Tibial nerve (tissue), 4 donors: Measurements from ENCODE around the gene SESTD1. TPM values are rescaled to one million over a fixed set of nuclear protein-coding genes. Genes with fewer than 3 reads are reported as not detected.

Experiments
- DNase-seq, 2 donors: peaks; one replicate each; pipeline ENCODE4 v3.0.0-alpha.2; 2019; ENCODE audit warnings: low spot score in 2 of 2
- H3K27ac ChIP-seq, 4 donors: fragments of 200-600 bp; sonication (generic) in 3 of 4; one replicate each; pipeline ENCODE4 v1.5.1; 2017 to 2019; ENCODE audit warnings: mild to moderate bottlenecking in 1 of 4
- H3K27me3 ChIP-seq, 2 donors: fragments of 200-600 bp; sonication (generic) in 1 of 2; one replicate each; pipeline versions ENCODE4 v1.5.1 to v1.6.0; 2017 to 2019
- H3K36me3 ChIP-seq, 3 donors: fragments of 200-600 bp; sonication (generic); one replicate each; pipeline ENCODE4 v1.5.1; 2018 to 2019
- H3K4me1 ChIP-seq, 4 donors: fragments of 200-600 bp; sonication (generic) in 3 of 4; one replicate each; pipeline ENCODE4 v1.5.1; 2017 to 2019
- H3K4me3 ChIP-seq, 4 donors: fragments of 200-600 bp; sonication (generic) in 3 of 4; one replicate each; pipeline ENCODE4 v1.5.1; 2017 to 2019; ENCODE audit warnings: mild to moderate bottlenecking in 1 of 4, moderate library complexity in 1 of 4
- H3K9me3 ChIP-seq, 4 donors: fragments of 200-600 bp; sonication (generic) in 3 of 4; one replicate each; pipeline ENCODE4 v1.5.1; 2017 to 2019
- EP300 ChIP-seq, 2 donors: sonication (generic); formaldehyde crosslinking; IDR thresholded peaks; one replicate each; pipeline ENCODE4 v1.6.1; 2017; ENCODE audit warnings: antibody characterized with exemption in 2 of 2, mild to moderate bottlenecking in 1 of 2
- POLR2A ChIP-seq, 2 donors: fragments of 450-650 bp; IDR thresholded peaks; one replicate each; pipeline ENCODE4 v1.6.1; 2017; ENCODE audit warnings: antibody characterized with exemption in 2 of 2, mild to moderate bottlenecking in 2 of 2, moderate library complexity in 2 of 2
- WGBS, 2 donors: methylation state at CpG; one replicate each; pipeline ENCODE4 v1.1.5; 2018; 5-methylcytosine and 5-hydroxymethylcytosine counted together
- total RNA-seq, 4 donors: library from RNA; depleted of rRNA; stranded (reverse); fragments of >200 nt; gene quantifications; one replicate each; pipeline ENCODE4 v1.1.0, GENCODE V29; 2016
- TF ChIP-seq, protein P1 (sequence below), 5 experiments: fragments of 200-600 bp in 3 of 5; fragments of 450-650 bp in 2 of 5; sonication (generic) in 3 of 5; IDR thresholded peaks; one replicate each; pipeline ENCODE4 v1.5.1; 2016 to 2019; ENCODE audit warnings: antibody characterized with exemption in 5 of 5, mild to moderate bottlenecking in 3 of 5, moderate library complexity in 2 of 5

Gene SESTD1
- total RNA-seq, 4 donors from 2014 or later: 62.1 to 82.4 (median 73.1) TPM

DNA sequence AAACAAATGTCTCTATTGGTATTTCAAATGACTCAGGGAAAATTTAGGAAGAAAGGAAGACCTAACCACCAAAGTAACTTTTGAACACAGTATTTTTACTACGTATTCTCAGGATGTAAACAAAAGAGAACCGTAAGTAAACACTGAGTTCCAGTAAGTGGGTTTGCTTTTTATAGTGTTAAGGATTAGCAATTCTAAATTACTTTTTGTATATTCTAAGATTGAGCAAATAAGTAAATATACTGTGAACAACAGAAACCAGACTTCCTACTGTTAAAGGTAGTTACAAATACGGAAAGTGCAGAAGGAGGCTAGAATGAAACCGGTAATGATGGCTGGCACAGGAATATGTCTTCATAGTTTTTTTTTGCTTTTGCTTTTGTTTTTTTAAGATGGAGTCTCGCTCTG, 31.5 kb downstream of the SESTD1 start:
- H3K27ac ChIP-seq: no peak overlapping the region
- no peak for DNase-seq
- no peak for TF ChIP-seq POLR2A (IDR thresholded peaks at IDR 0.05)
- no peak for TF ChIP-seq EP300 (IDR thresholded peaks at IDR 0.05)
- TF ChIP-seq, protein P1, sequence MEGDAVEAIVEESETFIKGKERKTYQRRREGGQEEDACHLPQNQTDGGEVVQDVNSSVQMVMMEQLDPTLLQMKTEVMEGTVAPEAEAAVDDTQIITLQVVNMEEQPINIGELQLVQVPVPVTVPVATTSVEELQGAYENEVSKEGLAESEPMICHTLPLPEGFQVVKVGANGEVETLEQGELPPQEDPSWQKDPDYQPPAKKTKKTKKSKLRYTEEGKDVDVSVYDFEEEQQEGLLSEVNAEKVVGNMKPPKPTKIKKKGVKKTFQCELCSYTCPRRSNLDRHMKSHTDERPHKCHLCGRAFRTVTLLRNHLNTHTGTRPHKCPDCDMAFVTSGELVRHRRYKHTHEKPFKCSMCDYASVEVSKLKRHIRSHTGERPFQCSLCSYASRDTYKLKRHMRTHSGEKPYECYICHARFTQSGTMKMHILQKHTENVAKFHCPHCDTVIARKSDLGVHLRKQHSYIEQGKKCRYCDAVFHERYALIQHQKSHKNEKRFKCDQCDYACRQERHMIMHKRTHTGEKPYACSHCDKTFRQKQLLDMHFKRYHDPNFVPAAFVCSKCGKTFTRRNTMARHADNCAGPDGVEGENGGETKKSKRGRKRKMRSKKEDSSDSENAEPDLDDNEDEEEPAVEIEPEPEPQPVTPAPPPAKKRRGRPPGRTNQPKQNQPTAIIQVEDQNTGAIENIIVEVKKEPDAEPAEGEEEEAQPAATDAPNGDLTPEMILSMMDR (IDR thresholded peaks at IDR 0.05): no peak
- H3K9me3 ChIP-seq: no peaks in the 10 kb centered on the region
- 90 to 92% methylated on average over 5 of the region's 5 CpGs for WGBS, 2 donors
- H3K27me3 ChIP-seq: no peaks in the 10 kb centered on the region
- H3K4me1 ChIP-seq: peaks cover 0 to 32% (median 6%) of the 10 kb centered on the region in 4 donors
- H3K36me3 ChIP-seq: no peaks in the 10 kb centered on the region
- H3K4me3 ChIP-seq: no peak overlapping the region

DNA sequence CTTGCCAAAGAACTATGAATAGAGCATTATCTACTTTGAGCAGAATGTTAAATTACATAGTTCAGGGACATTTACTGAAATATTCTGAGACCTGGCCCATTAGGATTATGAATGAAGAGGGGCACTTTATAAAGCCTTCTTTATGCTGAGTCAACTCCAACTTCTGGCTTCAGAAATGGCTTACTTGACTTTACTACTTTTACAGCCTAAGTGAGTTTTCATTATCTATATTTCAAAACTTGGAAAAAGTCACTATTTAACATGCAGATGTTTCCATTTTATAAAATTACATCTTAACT, 37.7 kb downstream of the SESTD1 start:
- no peak for DNase-seq
- Histone ChIP-seq H3K27me3 (no peaks in the 10 kb centered on the region), H3K4me3 (no peak overlapping the region), H3K36me3 (no peaks in the 10 kb centered on the region), H3K9me3 (no peaks in the 10 kb centered on the region), H3K4me1 (peaks cover 0 to 41% (median 11%) of the 10 kb centered on the region in 4 donors), H3K27ac (no peak overlapping the region)
- TF ChIP-seq POLR2A (IDR thresholded peaks at IDR 0.05) (no peak), EP300 (IDR thresholded peaks at IDR 0.05) (no peak)
- TF ChIP-seq, protein P1 (IDR thresholded peaks at IDR 0.05): no peak

DNA sequence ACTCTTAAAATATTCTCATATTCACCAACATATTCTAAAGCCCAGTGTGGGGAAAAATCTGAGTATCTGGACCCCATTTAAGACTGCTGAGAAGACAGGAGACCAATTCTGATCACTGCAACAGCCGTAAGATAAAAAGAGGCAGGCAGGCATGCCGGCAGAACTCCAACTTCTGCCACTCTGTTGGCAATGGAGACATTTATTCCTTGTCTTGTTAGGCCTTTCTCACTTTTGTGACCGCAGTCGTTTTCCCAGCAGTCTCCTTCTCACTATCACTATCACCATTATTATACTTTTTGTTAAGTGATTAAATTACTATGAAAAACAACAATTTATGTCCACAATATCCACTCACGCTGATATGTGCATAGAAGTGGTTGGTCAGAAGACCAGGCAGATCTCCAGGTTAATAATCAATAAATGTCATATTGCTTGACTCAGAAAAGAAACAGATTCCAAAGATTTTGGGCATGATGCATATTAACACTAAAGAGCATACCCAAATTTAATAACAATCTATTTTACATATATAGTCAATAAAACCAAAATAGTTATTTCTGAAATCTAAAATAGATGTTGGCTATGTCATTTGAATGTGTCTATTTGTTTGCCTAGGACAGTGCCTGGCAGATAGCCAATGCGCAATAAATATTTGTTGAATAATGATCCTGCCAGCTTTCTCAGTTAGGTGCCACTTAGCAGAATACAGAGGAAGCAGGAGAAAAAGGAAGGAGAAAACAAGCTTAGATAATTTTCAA, 38.2 kb downstream of the SESTD1 start:
- Histone ChIP-seq H3K4me3 (no peak overlapping the region), H3K36me3 (no peaks in the 10 kb centered on the region), H3K27me3 (no peaks in the 10 kb centered on the region), H3K27ac (no peak overlapping the region), H3K9me3 (no peaks in the 10 kb centered on the region), H3K4me1 (peaks cover 0 to 46% (median 11%) of the 10 kb centered on the region in 4 donors)
- no peak for TF ChIP-seq POLR2A (IDR thresholded peaks at IDR 0.05)
- TF ChIP-seq EP300 (IDR thresholded peaks at IDR 0.05): no peak
- TF ChIP-seq, protein P1 (IDR thresholded peaks at IDR 0.05): no peak
- WGBS, 2 donors: 63 to 70% methylated on average over 6 of the region's 6 CpGs
- DNase-seq: no peak

DNA sequence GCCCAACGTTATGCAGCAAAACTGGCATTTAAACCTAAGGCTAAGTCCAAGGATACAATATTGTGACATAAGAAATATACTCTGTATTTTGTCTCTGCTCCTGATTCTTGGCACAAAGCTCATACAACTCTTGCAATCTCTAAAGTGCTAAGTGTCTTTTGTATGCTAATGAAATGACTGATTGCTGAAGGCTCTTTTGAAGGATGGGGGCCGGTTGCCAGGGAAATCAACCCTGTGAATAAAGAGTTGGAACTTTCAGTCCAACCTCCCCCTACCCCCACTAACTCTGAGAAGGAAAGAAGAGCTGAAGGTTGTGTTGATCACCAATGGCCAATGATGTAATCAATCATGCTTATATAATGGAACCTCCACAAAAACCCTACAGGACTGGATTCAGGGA, 40.3 kb downstream of the SESTD1 start:
- WGBS, 2 donors: 57 to 59% methylated on average over 2 of the region's 2 CpGs
- H3K4me1 ChIP-seq: peaks cover 0 to 57% (median 11%) of the 10 kb centered on the region in 4 donors

DNA sequence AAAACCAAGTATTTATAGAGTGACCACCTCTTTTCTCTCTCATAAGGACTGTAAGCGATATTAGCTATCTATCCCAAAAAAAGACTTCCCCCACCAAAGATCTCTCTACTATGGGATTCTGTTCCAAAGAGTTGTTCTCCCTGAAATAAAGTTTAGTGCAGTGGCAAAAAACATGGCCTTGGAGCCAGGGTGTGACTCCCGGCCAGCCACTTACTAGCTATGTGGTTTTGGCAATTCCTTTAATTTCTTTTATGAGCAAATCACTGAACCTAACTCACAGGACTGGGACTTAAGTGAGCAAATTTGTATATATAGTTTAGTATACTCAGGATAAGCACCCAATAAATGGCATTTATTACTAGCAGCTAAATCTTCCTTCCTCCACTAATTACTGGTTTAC, 42.6 kb downstream of the SESTD1 start:
- Histone ChIP-seq H3K4me1 (peaks cover 0 to 58% (median 10%) of the 10 kb centered on the region in 4 donors), H3K4me3 (no peak overlapping the region), H3K27me3 (no peaks in the 10 kb centered on the region), H3K27ac (no peak overlapping the region), H3K9me3 (no peaks in the 10 kb centered on the region), H3K36me3 (no peaks in the 10 kb centered on the region)
- DNase-seq: no peak
- WGBS, 2 donors: 78 to 82% methylated on average over 2 of the region's 2 CpGs
- TF ChIP-seq, protein P1 (IDR thresholded peaks at IDR 0.05): no peak
- TF ChIP-seq POLR2A (IDR thresholded peaks at IDR 0.05): no peak
- no peak for TF ChIP-seq EP300 (IDR thresholded peaks at IDR 0.05)

More for the DNA sequence above, 40.3 kb downstream of the SESTD1 start:
- no peak for TF ChIP-seq EP300 (IDR thresholded peaks at IDR 0.05)
- TF ChIP-seq, protein P1 (IDR thresholded peaks at IDR 0.05): no peak
- no peak for TF ChIP-seq POLR2A (IDR thresholded peaks at IDR 0.05)
- Histone ChIP-seq H3K9me3 (no peaks in the 10 kb centered on the region), H3K4me3 (no peak overlapping the region), H3K36me3 (no peaks in the 10 kb centered on the region), H3K27ac (no peak overlapping the region), H3K27me3 (no peaks in the 10 kb centered on the region)
- no peak for DNase-seq
